T-helper 22 cell (primary cell): Measurements from ENCODE around the gene CST6.
"Not testable (repeated sequence)": the region's sequence is repeated elsewhere in the genome, so short reads cannot be mapped to it uniquely, and the experiment has no call there.

Experiments
- DNase-seq: peaks from one replicate; pipeline ENCODE4 v3.0.0-alpha.2; 2020; ENCODE audit warnings: low read depth

CST6 gene

DNA sequence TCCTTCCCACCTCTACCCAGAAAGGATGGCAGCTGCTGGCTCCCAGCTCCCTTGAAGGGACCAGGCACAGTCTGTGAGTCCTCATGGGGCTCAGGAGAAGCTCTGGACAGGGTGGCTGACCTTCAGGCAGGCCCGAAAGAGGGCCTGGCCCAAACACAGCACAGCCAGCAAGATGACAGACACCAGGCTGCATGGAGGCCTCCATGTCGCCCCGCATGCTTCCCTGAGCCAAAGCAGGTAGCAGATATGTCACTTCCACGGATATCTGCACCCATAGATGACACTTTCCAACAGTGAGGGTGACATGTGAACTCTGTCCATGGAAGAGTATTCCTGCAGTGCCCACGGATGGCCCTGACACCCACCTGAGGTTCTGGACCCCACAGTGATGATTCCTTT, 28.2 kb upstream of the CST6 start:
- no peak for DNase-seq

DNA sequence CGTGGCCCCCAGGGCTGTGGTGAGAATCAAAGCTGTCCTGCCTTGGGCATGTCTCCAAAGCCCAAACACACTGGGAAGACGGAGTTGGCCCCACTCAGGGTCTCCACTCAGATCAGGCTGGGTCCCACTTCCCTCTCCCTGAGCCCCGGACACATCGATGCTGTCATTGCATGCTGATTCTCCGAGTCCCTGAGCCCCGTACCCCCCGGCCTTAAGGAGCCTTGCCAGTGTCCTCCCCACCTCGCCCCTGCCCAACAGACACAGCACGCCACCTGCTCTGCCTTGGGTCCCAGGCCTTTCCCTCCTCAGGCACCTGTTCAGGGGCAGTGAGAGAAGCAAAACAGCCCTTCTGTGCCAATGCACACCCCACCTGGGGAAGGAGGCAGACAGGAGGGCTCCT, 24.5 kb upstream of the CST6 start:
- no peak for DNase-seq

DNA sequence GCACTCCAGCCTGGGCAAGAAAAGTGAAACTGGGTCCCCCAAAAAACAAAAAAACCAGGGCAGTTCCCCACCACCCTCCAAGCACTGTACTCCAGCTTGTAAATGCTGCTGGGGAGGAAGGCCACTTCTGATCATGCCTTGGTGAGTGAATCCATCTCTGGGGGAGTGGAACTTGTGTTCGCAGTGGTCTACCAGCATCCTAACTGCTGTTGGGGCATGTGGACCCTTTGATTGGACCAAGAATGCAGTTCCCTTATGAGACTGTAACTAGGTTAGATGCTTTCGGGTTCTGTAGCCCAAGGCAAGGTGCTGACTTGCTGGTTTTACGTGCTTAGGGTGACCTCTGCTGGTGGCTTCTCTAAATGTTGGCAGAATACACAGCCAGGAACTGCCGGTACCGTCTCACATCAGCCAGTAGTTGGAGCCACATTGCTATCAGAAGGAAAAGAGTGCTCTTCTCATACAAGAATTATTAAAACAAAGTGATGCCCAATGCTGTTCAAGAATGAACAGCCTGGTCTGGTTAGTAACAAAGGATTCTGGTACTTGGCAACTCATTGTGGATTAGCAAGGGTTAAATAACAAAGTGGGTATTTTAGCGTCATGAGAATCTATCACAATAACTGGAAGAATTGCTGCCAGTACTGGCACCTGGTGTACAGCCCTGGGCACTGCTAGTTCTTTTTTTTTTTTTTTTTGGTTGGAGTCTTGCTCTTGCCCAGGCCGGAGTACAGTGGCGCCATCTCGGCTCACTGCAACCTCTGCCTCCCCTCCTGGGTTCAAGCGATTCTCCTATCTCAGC, 22.8 kb upstream of the CST6 start:
- DNase-seq = peak; percentile 76

DNA sequence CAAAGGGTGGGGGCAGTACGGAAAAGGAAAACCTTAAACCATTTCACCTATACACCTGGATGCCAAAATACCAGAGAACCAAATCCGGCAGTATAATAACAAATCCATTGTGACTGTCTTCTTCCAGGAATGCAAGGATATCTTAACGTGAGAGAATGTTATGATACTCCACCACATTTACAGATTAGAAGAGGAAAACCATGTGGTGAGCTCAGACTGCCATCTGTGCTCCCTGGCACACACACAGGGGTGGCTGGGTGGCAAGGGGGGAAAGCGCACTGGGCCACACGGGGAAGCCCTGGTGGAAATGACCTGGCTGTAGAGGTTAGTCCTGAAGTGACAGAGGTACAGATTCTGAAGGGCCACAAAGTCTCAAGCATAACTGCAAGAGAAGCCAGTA, 19.8 kb upstream of the CST6 start:
- DNase-seq = no peak

DNA sequence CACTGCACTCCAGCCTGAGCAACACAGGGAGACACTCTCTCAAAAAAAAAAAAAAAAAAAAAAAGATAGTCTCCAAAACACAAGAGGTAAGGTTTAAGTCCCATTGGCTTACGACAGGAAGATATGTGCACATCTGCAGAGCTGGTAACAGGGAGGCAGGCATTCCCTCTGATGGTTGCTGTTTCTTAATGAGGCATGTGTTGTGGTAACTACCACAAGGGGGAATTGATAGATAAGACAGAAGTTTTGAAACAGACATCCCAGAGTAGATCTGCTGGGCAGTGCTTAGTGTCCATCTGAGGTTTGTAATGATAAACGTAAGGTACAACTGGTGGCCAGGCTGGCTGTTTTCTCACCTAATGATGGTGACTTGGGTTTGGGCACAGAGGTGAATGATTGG, 14.5 kb upstream of the CST6 start:
- DNase-seq = no peak

DNA sequence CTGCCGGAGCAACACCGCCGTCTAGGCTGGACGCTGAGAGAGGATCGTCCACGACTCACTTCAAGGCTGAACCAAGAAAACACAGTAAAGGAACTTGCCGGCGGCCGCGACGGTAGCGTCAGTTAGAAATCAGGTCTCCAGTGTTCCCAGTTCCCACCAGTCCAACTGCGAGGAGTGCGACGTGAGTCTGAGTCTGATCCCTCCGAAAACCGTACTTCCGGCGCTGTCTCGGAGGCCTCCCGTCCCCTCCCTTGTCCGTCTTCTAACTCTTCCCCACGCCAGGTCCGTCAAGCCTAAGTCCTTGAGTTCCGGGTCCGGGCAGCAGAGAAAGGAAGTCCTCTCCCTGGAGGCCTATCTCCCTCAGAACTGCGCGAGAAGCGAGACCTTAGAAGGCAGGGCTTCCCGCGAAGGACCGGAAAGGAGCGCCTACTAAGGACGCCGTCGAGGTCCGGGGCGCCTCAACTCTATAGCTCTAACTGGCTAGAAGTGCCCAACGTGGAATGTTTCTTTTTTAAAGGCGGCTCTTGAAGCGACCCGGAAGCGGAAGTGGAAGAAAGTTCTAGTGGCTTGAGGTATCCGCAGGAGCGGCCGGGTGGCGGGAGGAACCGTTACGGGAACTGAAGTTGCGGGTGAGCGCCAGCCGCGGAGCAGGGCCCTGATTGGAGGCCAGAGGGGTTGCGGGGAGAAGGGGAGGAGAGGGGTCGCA, 9.7 kb upstream of the CST6 start, which contains the start of the genes BANF1 and EIF1AD:
Gene BANF1, plus strand, starts transcription at position 562 of the 706 bp plus-strand sequence. CDS start 748 bp downstream, outside the sequence.
Gene EIF1AD, minus strand, starts transcription at position 216 of the 706 bp plus-strand sequence. CDS start 1,768 bp downstream, outside the sequence.
- peak; percentile 88 for DNase-seq

DNA sequence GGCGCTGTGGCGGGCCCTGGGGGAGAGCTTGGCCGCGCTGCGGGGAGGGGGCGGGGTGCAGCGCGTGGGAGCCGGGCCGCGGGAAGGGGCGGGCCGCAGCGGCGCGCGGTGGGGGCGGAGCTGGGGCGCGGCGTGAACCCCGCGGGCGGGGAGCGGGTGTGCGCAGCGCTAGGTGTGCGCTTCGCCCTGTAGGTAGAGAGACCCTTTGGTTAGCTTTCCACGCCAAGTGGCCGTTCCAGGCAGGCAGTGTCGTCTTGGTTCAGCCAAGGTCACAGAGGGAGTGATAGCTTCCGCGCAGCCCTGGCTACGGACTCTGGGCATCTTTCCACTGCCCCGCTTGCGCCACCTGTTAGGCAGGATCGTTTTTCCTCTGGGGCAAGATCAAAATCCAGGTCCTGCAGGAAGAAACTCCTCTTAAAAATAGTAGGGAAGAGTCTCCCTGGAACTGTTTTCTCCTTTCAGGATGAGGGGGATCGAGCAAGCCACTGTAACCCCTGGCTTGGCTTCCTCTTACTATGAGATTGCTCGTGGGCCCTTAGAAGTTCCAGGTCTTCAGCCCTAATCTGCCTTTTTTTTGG, 9.1 kb upstream of the CST6 start:
- DNase-seq = no peak

DNA sequence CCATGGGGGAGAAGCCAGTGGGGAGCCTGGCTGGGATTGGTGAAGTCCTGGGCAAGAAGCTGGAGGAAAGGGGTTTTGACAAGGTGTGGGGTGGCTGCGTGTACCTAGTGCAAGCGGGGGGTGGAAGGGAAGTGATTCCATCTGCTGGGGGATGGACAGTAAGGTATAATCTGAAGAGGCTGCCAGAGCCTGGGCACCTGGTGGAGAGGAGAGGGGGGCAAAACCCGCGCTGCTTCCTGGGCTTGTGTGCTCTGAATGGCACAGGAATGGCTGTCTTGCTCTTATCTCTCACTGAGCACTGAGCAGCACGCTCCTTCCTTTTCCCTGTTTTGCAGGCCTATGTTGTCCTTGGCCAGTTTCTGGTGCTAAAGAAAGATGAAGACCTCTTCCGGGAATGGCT, 8.5 kb upstream of the CST6 start:
- DNase-seq = no peak

DNA sequence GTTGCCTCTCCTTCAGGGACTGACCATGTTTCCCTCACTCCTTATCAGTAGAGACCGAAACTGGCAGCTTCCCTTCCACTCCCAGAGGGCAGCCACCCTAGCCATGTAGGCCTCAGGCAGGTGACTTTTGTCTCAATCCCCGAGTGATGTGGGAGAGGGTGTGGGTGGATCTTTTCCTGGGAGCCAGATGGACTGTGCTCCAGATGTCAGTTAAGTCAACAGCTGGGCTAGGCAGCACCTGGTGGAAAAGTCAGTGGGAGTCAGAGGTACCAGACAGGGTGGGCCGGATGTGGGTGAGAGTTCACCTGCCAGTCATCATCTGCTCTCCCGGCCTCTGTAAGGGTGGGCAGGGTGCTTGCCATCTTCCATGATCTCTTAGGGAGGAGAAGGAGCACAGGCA, 7.6 kb upstream of the CST6 start:
- no peak for DNase-seq

DNA sequence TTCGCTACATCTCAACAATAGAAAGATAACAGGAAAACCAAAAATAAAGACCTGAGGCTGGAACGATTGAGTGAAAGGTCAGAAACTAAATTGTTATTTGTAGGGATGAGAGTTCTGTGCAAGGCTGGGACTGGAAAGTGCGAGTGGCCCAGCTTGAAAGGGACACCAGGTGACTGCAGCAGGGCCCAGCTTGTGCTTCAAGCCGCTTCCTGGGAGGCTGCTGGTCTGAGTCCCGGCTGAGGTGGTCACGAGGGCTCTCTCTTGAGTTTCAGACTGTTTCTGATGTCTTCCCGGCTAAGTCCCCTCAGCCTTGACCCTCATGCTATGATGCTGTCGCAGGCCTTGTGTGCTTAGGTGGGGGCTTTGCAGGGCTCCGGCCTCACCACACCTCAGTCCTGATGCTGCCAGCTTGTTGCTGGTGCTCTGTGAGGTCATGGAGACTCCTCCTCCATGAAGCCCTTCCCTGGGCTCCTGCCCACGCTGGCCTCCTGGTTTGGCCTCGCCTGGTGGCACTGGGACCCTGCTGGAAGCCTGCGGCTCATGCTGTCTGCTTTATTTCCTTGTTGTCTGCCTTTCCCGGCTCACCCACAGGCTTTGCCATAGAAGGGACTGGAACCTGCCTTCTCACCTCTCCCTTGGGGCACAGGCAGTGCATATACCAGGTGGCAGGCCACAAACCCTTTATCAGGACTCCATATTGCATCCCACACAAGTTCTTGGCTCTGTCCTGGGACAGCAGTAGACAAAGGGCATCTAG, 5.5 kb upstream of the CST6 start:
- no peak for DNase-seq

DNA sequence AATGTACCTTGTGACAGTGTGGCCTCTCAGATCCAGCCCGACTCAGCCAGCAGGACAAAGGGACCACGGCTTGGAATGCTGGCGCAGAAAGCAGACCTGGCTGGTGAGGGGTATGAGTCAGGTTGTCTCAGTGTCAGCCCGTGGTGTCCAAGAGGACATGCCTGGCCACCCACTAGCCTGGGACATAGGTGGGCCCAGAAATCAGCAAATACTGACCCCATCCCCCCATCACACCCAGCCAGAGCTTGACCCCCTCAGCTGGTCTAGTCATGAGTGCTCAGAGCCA, 5.0 kb upstream of the CST6 start:
- no peak for DNase-seq

DNA sequence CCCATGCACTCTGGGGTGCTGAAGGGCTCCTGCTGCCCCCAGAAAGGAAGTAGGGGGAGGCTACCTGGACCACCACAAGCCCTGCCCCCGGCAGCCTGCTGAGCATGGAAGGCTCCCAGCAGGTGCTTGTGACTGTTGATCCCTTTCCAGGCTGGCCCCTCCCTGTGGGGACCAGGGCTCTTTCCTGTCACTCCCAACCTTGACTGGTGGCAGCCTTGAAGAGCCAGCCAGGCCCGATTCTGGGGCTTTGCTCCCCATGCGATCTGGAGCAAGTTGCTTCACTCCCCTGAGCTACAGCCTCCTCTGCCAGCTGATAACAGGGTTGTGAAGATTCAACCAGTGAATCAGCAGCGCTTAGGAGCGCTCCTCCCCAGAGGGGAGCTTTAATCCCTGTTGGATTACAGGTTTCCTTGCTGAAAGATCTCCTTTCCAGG, 4.6 kb upstream of the CST6 start:
- DNase-seq = no peak

DNA sequence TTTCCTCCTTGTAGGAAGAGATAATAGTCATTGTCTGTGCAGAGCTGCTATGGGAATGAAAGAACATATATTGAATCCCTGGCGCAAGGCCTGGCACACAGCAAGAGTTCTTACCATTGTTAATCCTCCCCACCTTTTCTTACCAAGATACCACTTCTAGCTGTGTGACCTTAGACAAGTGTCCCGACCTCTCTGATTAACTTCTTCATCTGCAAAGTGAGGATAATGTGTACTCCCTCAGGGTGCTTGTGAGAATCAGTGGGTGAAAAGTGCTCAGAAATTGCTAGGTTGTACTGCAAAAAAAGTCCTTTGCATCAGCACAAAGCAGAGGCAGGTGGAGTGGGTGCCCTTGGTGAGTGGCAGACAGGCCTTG, 3.7 kb upstream of the CST6 start:
- no peak for DNase-seq

DNA sequence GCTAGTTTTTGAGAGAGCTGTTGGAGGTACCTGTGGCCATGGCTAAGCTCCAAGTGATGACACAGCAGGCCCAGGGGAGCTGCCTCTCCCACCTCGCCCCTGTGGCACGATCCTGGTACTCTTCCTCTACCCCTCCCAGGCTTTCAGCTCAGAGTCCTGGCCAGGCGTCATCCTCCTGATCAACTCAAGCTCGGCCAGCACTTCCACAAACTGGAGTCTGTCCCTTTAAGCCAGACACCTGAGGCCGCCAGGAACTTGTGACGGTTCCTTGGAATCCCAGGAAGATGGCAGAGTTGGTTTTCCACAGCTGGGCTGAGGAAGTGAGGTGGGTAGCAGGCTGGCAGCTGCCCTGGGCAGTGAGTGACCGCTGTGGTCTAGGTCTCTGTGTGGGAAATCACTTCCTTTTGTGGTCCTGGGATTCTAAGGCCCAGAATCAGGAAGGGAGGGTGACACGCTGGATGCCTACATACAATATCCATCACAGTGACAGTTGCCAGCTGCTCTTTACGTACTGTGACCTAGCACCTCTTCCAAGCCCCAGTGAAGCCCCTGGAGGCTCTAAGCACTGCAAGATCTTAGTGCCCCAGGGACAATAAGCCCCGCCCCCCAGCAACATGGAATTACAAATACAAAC, 3.2 kb upstream of the CST6 start:
- DNase-seq = no peak

DNA sequence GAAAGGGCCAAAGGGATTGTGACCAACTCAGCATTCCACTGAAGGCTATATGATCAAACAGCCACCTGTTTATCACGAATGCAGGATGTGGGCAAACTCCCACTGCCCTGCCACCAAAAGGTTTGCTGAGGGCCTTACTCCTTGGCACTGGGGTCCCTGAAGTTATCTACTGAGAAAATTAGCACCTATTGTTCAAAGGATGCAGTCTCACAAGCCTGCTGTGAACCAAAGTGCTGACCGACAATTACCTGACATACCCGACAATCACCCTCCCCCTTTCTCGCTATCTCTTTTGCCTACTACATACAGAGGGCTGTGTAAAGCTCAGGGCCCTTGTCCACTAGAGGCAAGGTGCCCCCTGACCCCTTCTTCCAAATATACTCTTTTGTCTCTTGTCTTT, 1.8 kb upstream of the CST6 start:
- DNase-seq = not testable (repeated sequence)

DNA sequence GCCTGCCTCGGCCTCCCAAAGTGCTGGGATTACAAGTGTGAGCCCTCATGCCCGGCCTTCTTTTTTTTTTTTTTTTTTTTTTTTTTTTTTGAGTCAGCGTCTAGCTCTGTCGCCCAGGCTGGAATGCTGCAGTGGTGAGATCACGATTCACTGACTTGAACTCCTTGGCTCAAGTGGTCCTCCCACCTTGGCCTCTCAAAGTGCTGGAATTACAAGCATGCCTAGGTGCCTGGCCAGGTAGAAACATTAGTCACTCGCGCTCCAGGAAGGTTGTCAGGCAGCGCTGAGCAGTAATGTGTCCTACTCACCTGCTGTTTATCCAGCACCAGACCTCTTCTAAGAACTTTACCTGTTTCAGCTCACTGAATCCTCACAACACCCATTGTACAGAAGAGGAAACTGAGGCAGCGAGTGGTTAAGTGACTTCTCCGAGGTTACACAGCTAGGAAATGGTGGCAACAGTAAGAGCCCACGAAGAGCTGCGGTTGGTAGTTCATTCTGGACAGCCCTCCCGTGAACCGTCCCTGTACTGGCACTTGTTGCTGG, 496 bp upstream of the CST6 start:
- no peak for DNase-seq

DNA sequence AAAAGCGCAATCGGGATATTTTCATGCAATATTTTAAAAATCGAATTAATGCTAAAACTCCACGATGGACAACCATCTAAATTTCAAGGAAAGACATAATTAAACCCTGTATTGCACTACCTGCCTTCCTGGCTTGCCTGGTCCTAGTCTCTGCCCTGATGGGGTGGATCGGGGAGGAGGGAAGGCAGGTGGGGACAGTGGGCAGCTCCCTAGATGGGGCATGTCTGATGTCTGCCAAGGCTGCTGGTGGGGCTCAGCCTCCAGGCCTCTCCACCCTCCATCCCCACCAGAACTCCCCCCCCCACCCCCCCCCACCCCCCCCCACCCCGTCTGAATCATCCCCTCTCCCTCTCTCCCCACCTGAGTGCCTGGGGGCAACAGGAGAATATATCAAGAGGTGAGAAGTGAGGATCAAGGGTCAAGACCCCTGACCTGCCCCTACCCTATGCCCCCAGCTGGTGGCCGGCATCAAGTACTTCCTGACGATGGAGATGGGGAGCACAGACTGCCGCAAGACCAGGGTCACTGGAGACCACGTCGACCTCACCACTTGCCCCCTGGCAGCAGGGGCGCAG, 650 bp downstream of the CST6 start:
- DNase-seq = no peak

DNA sequence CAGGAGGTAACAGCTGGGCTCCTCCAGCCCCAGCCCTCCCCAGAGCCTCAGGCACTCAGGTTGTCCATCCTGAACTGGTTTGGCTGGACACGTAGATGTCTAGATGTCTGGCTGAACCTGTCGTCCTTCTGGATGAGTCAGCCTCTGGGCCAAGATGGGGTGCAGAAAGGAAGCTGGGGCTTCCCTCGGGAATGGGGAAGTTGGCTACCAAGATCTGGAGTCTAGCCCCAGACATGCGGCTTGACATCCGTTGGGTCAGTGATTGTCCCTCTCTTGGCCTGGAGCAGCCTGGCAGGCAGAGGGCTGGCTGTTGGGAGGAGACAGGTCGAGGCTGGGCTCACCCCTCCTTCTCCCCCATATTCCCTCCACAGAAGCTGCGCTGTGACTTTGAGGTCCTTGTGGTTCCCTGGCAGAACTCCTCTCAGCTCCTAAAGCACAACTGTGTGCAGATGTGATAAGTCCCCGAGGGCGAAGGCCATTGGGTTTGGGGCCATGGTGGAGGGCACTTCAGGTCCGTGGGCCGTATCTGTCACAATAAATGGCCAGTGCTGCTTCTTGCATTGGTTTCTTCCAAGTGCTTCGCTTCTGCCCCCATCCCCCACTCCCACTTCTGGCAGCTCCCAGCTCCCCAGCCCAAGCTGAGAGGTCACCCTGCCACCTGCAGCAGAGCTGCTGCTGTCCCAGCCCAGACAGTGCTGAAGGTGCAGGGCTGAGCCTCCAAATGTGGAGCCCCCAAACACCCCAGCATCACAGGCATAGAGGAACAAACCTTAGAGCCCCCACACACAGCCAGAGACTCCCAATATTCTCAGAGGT, 1.3 kb downstream of the CST6 start:
- DNase-seq = no peak

DNA sequence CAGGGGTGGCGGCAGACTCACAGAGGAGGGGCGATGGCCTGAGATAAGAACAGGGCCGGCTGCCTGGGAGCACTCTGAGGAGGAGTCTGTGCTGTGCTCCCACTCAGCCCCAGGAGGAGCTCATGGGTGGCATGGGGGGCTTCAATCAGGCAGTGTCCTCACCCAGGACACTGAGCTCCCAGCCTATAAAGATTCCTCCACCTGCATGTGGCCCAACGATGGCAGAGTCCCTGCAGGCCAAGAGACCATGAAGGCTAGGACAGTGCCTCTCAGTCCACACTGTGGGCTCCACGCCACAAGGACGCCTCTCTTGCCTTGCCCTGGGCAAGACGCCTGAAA, 1.9 kb downstream of the CST6 start:
- DNase-seq = no peak

DNA sequence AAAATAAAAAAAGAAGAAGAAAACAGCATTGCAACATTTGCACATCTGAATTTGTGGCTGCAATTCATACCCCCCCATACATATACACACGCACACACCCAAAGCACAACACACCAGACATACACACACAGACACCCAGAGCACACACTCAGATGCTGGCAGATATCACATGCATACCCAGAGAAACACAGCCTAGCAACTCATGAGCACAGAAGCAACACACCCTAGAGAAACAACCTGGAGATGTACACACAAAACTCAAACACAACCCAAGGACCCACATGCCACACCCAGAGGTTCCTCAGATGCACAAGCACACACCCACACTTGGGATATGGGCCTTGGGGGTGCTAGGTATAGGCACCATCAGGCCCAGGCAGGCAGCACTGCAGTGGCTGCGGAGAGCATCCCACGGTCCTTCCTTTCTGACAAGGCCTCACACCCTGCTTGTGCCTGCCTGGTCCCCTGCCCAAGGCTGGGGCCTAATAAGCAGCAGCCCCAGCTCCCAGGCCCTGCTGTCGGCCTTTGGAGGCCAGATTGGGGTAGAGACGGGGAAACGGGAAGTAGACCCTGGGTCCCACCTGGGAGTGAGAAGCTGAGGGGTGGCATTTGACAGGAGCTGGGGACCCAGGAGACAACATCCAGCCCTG, 3.1 kb downstream of the CST6 start:
- DNase-seq = no peak
